ENCODE results near the gene EP400.

- TF ChIP-seq EZH2 (IDR thresholded peaks at IDR 0.05) (no peak), POLR2AphosphoS5 (IDR thresholded peaks at IDR 0.05; ENCODE audit: borderline replicate concordance, low read depth, low read length) (no peak), FOXP2 (optimal IDR thresholded peaks at IDR 0.05; ENCODE audit: control extremely low read depth, extremely low read length, insufficient read depth) (no peak)
These were observed 100.1 kb downstream of the EP400 start for GRCh38 chr12:132049876-132050275.

Measured in SK-N-MC (cell line).